Astrocyte (in vitro differentiated cells and primary cell): ENCODE results near the gene NAA60.

ENCODE experiments used
- CTCF ChIP-seq: IDR thresholded peaks from 2 replicates; pipeline ENCODE4 v1.5.1; 2011; ENCODE audit warnings: low read depth, mild to moderate bottlenecking, inconsistent platforms, low read length, moderate library complexity; ENCODE audit not compliant: insufficient read depth
- EZH2 ChIP-seq: IDR thresholded peaks from 2 replicates; pipeline ENCODE4 v1.6.1; 2012; ENCODE audit warnings: mild to moderate bottlenecking, low read length, inconsistent platforms; ENCODE audit not compliant: insufficient read depth

GRCh38 chr16:3401719-3402397 is 41.6 kb upstream of the NAA60 start:
- no peak for TF ChIP-seq CTCF
- no peak for TF ChIP-seq EZH2
